DND-41 (cell line): ENCODE data around the gene CBLN1.

ENCODE experiments used
- ATAC-seq: fragments of 200-7000 bp; cut with Tn5 transposase; 3 replicates; pipeline ENCODE4 v1.9.1; 2021; ENCODE audit warnings: low read depth; ENCODE audit not compliant: insufficient read depth
- DNase-seq: peaks from one replicate; pipeline ENCODE4 v3.0.0-alpha.2; 2020
- H2AFZ ChIP-seq: 2 replicates; pipeline ENCODE4 v1.6.0; 2012; ENCODE audit warnings: low read depth, low read length
- H3K27ac ChIP-seq: 2 replicates; pipeline ENCODE4 v1.5.1; 2012; ENCODE audit warnings: low read length, inconsistent platforms
- H3K27me3 ChIP-seq: fragments of 200-600 bp; sonication (generic); 2 replicates; pipeline ENCODE4 v1.6.0; 2012; ENCODE audit warnings: low read length, mild to moderate bottlenecking, inconsistent platforms; ENCODE audit not compliant: insufficient read depth, poor library complexity
- H3K36me3 ChIP-seq: 2 replicates; pipeline ENCODE4 v1.5.1; 2012; ENCODE audit warnings: low read length, inconsistent platforms; ENCODE audit not compliant: insufficient read depth
- H3K4me1 ChIP-seq: 2 replicates; pipeline ENCODE4 v1.5.1; 2012; ENCODE audit warnings: mild to moderate bottlenecking, low read length; ENCODE audit not compliant: insufficient read depth
- H3K4me2 ChIP-seq: 2 replicates; pipeline ENCODE4 v1.6.0; 2012; ENCODE audit warnings: mild to moderate bottlenecking, moderate library complexity, low read length, inconsistent platforms; ENCODE audit not compliant: insufficient read depth
- H3K4me3 ChIP-seq, 2 experiments: fragments of 200-600 bp in 1 of 2; shearing (Covaris generic) in 1 of 2; 2 replicates each; pipeline ENCODE4 v1.5.1; 2012 to 2016; ENCODE audit warnings: inconsistent platforms in 2 of 2, low read length in 2 of 2, mild to moderate bottlenecking in 2 of 2, low read depth in 1 of 2, moderate library complexity in 1 of 2
- H3K79me2 ChIP-seq: 2 replicates; pipeline ENCODE4 v1.6.0; 2012; ENCODE audit warnings: low read length, inconsistent platforms; ENCODE audit not compliant: insufficient read depth
- H3K9ac ChIP-seq: 2 replicates; pipeline ENCODE4 v1.6.0; 2012; ENCODE audit warnings: low read depth, mild to moderate bottlenecking, inconsistent platforms, low read length, moderate library complexity
- H3K9me3 ChIP-seq: 2 replicates; pipeline ENCODE4 v1.5.1; 2012; ENCODE audit warnings: low read length, moderate library complexity, mild to moderate bottlenecking, inconsistent platforms; ENCODE audit not compliant: insufficient read depth, severe bottlenecking
- H4K20me1 ChIP-seq: 2 replicates; pipeline ENCODE4 v1.6.0; 2012; ENCODE audit warnings: low read length; ENCODE audit not compliant: insufficient read depth
- EZH2 ChIP-seq: IDR thresholded peaks from 3 replicates; pipeline ENCODE4 v1.6.1; 2012; ENCODE audit warnings: borderline replicate concordance, low read depth, mild to moderate bottlenecking, moderate library complexity, low read length, inconsistent platforms; ENCODE audit not compliant: severe bottlenecking
- TF ChIP-seq, protein P1 (sequence below): IDR thresholded peaks from 2 replicates; pipeline ENCODE4 v1.5.1; 2012; ENCODE audit warnings: borderline replicate concordance, low read length, moderate library complexity, mild to moderate bottlenecking; ENCODE audit not compliant: poor library complexity, severe bottlenecking; ENCODE audit errors: extremely low read depth

The CBLN1 gene

GRCh38 chr16:49260956-49261530 is 20.6 kb downstream of the CBLN1 start:
- Histone ChIP-seq H3K9ac (no peak overlapping the region), H3K79me2 (no peaks in the 10 kb centered on the region), H3K4me2 (no peak overlapping the region), H2AFZ (no peak overlapping the region), H4K20me1 (no peaks in the 10 kb centered on the region), H3K27ac (no peak overlapping the region), H3K4me3 (no peak overlapping the region), H3K36me3 (no peaks in the 10 kb centered on the region), H3K27me3 (peaks cover 6% of the 10 kb centered on the region), H3K9me3 (no peaks in the 10 kb centered on the region), H3K4me1 (no peaks in the 10 kb centered on the region)
- ATAC-seq (no peak), DNase-seq (no peak)
- TF ChIP-seq EZH2: no peak
- TF ChIP-seq, protein P1, sequence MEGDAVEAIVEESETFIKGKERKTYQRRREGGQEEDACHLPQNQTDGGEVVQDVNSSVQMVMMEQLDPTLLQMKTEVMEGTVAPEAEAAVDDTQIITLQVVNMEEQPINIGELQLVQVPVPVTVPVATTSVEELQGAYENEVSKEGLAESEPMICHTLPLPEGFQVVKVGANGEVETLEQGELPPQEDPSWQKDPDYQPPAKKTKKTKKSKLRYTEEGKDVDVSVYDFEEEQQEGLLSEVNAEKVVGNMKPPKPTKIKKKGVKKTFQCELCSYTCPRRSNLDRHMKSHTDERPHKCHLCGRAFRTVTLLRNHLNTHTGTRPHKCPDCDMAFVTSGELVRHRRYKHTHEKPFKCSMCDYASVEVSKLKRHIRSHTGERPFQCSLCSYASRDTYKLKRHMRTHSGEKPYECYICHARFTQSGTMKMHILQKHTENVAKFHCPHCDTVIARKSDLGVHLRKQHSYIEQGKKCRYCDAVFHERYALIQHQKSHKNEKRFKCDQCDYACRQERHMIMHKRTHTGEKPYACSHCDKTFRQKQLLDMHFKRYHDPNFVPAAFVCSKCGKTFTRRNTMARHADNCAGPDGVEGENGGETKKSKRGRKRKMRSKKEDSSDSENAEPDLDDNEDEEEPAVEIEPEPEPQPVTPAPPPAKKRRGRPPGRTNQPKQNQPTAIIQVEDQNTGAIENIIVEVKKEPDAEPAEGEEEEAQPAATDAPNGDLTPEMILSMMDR: no peak

- Histone ChIP-seq H3K9me3 (no peaks in the 10 kb centered on the region), H4K20me1 (no peaks in the 10 kb centered on the region), H3K4me2 (no peak overlapping the region), H3K4me3 (no peak overlapping the region), H3K36me3 (no peaks in the 10 kb centered on the region), H2AFZ (no peak overlapping the region), H3K27ac (no peak overlapping the region), H3K27me3 (peaks cover 6% of the 10 kb centered on the region), H3K9ac (no peak overlapping the region), H3K4me1 (no peaks in the 10 kb centered on the region), H3K79me2 (no peaks in the 10 kb centered on the region)
- ATAC-seq (no peak), DNase-seq (no peak)
- no peak for TF ChIP-seq EZH2
- TF ChIP-seq, protein P1: no peak
Measured at GRCh38 chr16:49260253-49260652, 21.4 kb downstream of the CBLN1 start.

DNA sequence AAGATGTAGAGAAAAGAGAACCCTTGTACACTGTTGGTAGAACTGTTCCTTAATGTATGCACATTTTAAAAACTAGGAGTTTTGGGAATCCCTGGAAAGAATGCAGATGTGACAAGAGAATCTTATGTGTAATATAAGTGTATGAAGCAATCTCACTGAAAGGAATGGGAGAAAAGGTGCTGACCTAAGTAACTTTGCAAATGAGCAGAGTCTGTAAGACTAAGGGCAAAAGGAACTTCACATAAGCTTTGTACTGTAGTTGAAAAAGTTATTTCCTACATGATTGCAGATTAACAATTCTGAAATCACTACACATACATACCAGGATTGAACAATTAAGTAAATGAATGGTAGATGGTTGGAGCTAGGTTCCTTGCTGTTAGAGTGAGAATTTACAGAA is 22.3 kb downstream of the CBLN1 start:
- Histone ChIP-seq H3K4me2 (no peak overlapping the region), H3K36me3 (no peaks in the 10 kb centered on the region), H2AFZ (no peak overlapping the region), H3K27ac (no peak overlapping the region), H4K20me1 (no peaks in the 10 kb centered on the region), H3K9ac (no peak overlapping the region), H3K9me3 (no peaks in the 10 kb centered on the region), H3K79me2 (no peaks in the 10 kb centered on the region), H3K27me3 (peaks cover 6% of the 10 kb centered on the region), H3K4me3 (no peak overlapping the region), H3K4me1 (no peaks in the 10 kb centered on the region)
- DNase-seq: no peak
- ATAC-seq: no peak
- TF ChIP-seq, protein P1: no peak
- no peak for TF ChIP-seq EZH2
